ENCODE results near the gene PMEPA1. TPM values are rescaled to one million over a fixed set of nuclear protein-coding genes. Genes with fewer than 3 reads are reported as not detected.

The PMEPA1 gene
- total RNA-seq, 1 donor from 2014 or later = 7.4 TPM

- no peak for DNase-seq (ENCODE audit: low read depth)
Observed at GRCh38 chr20:57625181-57625958, 84.4 kb downstream of the PMEPA1 start.

GRCh38 chr20:57624124-57624523 is 85.7 kb downstream of the PMEPA1 start:
- DNase-seq (ENCODE audit: low read depth) = no peak

GRCh38 chr20:57622579-57623381 is 87.0 kb downstream of the PMEPA1 start:
- peak; percentile 31 for DNase-seq (ENCODE audit: low read depth)

GRCh38 chr20:57622201-57622570 is 87.6 kb downstream of the PMEPA1 start:
- DNase-seq (ENCODE audit: low read depth) = no peak

GRCh38 chr20:57621421-57622200 is 88.2 kb downstream of the PMEPA1 start:
- DNase-seq (ENCODE audit: low read depth) = peak; percentile 58

- no peak for DNase-seq (ENCODE audit: low read depth)
Observed at GRCh38 chr20:57620999-57621398, 88.8 kb downstream of the PMEPA1 start.

- DNase-seq (ENCODE audit: low read depth) = peak; percentile 81
Observed at GRCh38 chr20:57620274-57620990, 89.4 kb downstream of the PMEPA1 start, which contains the start of gene ZBP1. ZBP1 (minus strand) TSS chr20:57620426; CDS start chr20:57620295, 131 bp downstream.

GRCh38 chr20:57619051-57619831 is 90.6 kb downstream of the PMEPA1 start:
- no peak for DNase-seq (ENCODE audit: low read depth)

- no peak for DNase-seq (ENCODE audit: low read depth)
Observed at GRCh38 chr20:57618764-57619050, 91.1 kb downstream of the PMEPA1 start.

- no peak for DNase-seq (ENCODE audit: low read depth)
Observed at GRCh38 chr20:57618091-57618763, 91.6 kb downstream of the PMEPA1 start.

- no peak for DNase-seq (ENCODE audit: low read depth)
Observed at GRCh38 chr20:57617079-57617795, 92.6 kb downstream of the PMEPA1 start.

GRCh38 chr20:57616143-57616951 is 93.5 kb downstream of the PMEPA1 start:
- DNase-seq (ENCODE audit: low read depth) = no peak

GRCh38 chr20:57615445-57615811 is 94.4 kb downstream of the PMEPA1 start:
- DNase-seq (ENCODE audit: low read depth) = no peak

- DNase-seq (ENCODE audit: low read depth) = no peak
Observed at GRCh38 chr20:57614490-57615444, 95.0 kb downstream of the PMEPA1 start.

GRCh38 chr20:57613481-57613921 is 96.3 kb downstream of the PMEPA1 start:
- DNase-seq (ENCODE audit: low read depth) = no peak

- no peak for DNase-seq (ENCODE audit: low read depth)
Observed at GRCh38 chr20:57612916-57613315, 96.9 kb downstream of the PMEPA1 start.

- DNase-seq (ENCODE audit: low read depth) = no peak
Observed at GRCh38 chr20:57612436-57612835, 97.4 kb downstream of the PMEPA1 start.

Measured in myocyte (in vitro differentiated cells).